Activated CD4-positive, alpha-beta T cell treated with anti-CD3 and anti-CD28 coated beads, Interleukin-2, Interleukin-6, amounts not matched to agents 100 ng/mL and 50 ng/mL, durations not matched to agents 16 hours and 8 hours (primary cell): Measurements from ENCODE around the gene ACYP2.
A peak's percentile ranks its signal among the peaks of the same experiment; 100 is the strongest.

Source experiments
- DNase-seq: peaks from one replicate; pipeline ENCODE4 v3.0.0-alpha.2; 2020

Gene ACYP2

DNA sequence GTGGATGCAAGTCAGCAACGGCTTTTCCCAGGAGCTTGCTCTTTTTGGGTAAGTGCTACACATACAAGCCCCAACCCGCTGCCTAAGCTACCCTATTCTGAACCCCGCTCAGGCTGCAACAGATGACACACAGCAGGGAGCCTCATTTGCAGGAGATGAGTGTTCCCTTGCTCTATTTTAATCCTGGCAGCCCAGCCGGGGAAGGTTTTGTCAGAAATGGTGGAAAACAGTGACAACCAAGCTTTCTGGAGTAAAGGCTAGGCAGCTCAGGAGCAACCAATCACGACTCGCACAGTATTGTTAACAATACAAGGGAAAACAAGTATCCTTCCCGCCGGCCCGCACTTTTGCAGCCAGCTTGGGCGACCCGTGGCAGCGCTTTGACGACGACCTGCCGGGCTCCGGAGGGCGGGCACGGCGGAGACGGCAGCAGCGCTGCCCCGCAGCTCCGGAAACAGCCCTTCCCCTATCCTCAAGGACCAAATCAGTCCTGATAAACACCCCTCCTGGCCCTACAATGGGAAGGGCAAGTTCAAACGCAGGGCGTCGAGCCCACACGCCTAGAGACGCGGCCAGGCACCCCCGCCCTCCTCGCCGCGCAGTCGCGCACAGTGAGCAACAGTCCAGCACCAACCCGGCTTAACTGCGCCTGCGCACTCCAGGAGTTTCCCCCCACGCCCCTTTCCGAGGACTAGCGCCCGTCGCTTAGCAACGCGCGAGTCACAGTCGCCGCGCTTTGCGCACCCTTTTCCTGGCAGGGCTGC, 214.9 kb downstream of the ACYP2 start:
- DNase-seq: peak; percentile 92

DNA sequence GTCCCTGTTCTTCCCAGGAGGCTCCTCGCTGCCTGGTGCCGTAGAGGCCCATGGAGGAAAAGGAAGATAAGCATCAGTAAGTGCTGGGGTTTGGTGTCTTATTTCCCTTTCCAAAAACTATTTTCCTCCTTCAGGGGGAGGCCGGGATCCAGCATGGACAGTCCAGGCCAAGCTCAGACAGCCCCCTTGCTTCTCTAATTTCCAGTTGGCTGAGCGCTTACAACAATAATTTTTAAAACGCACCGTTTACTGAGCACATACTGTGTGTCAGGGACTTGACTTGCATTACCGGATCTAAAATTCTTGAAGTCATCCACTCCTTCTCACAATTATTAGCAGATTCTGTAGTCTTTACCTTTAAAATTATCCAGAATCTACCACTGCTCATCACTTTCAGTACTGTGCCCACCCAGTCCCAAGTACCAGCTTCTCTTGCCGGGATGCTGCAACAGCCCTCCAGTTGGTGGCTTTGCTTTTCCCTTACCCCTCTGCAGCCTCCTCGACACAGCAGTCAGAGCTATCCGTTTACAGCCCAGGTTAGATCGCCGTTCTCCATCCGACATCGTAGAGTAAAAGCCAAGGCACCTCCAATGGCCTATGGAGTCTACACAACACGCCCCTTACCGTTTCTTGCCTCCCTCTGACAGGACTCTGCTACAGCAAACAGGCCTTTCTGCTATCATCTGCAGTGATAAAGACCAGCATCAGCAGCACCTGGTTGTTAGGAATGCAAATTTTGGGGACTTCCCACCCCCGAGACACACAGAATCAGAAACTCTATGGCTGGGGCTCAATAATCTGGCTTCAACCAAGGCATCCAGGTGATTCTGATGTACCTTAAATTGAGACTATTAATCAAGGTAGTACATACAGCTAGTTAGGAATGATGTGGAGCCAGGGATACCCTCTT, 215.8 kb downstream of the ACYP2 start:
- DNase-seq: no peak

DNA sequence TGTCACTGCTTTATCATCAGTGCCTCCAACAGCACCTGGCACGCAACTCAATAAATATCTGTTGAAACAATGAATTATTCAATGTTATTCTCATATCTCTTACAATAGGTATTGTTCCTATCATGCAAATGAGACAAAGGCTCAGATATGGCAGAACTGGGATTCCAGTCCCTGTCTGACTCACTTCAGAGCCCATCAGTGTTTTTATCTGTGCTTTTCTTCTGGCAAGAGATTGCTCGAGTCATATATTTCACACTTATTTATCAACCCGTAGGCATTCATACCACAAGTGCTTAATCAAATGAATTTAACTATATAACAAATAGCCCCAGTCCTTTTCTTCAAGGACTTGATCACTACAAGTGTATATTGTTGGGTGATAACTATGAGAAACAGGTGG, 217.0 kb downstream of the ACYP2 start:
- DNase-seq: no peak

DNA sequence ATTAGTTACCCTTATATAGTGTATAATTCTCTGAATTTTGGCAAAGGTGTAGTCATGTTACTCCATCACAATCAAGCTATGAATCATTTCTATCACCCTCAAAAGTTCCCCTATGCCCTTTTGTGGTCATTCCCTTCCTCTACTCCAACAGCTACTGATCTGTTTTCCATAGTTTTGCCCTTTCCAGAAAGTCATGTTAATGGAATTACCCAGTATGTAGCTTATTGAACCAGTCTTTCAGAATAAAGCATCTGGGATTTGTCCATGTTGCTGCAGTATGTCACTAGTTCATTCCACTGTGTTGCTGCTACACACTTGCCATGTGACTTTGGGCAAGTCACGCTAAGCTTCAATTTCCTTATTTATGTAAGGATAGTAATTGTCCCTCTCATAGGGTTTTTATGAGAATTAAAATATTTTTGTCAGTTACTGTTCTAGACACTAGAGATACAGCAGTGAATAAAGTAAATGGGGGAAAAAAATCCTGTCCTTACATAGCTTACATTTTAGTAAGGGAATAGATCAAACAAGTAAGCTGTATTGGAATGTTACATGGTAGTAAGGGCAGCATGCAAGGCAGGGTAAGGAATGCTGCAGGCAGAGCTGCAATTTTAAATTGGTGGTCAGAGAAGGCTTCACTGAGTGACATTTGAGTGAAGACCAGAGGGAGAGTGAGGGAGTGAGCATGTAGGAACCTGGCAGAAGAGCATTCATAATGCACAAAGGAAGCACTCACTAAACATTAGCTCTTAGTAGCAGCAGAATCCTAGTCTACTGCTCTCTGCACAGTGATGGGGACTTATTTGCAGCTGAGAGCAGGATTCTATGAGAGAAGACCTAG, 220.9 kb downstream of the ACYP2 start:
- no peak for DNase-seq

DNA sequence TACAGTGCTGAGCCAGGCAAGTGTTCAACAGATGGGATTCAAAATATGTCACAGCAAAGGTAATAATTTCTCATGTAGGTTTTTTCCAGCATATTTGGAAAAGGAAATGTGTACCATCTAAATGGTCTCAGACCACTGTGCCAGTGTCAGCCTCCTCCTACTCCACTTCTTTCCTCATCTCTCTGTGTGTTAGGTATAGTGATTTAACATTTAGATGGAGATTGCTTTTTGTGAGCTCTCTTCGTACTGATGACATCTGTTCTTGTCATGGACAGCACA, 221.5 kb downstream of the ACYP2 start:
- DNase-seq: no peak

DNA sequence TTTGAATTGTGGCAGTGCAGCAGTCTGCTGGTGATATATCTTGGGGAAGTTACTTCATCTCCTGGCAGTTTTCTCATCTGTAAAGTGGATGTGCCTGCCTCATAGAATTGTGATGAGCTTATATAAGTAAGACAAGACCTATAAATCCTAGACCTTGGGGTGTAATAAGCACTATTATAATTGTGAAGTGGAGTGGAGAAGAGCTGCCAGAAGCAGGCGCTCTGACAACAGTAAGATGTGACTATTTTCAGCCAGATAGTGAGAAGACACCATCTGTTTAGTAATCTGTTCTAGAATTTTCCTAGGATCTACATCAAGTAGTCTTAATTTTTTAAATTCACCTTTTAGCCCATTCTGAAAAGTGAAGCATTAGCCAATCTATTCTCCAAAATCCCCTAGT, 226.2 kb downstream of the ACYP2 start:
- DNase-seq: no peak

DNA sequence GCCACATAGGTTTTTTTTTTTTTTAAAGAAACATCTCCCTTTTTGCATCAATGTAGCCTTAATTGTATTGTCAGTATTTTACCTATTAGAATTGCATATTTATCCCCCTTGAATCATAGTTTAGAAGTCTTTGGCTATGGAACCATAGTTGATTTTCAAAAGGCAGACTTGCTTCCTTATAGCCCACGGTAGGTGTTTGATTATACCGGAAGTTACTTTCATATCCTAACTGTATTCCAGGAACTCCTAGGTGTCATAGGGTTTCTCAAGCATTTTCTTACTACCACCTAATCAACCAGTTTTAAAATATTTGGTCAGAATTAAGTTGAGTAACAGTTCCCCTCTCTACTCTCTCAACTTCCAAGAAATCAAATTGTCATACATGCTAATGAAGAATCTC, 227.2 kb downstream of the ACYP2 start:
- DNase-seq: no peak

DNA sequence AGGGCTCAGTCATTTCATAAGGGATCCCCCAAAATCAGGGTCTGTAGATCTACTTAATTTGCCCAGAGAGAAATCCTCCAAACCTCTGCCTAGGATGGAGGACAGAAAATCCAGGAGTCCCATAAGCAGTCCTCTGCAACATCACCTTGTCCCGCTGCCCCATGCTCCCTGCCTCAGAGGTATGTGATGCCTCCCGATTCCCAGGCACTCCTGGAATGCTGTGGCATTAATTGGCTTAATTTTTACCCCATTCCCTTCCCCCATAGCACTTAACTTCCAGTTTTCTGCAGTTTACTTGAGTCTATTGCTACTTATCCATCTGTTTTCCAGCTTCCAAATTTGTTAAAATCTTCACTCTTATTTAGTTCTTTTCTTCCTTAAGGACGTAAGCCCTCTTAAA, 232.2 kb downstream of the ACYP2 start:
- no peak for DNase-seq

DNA sequence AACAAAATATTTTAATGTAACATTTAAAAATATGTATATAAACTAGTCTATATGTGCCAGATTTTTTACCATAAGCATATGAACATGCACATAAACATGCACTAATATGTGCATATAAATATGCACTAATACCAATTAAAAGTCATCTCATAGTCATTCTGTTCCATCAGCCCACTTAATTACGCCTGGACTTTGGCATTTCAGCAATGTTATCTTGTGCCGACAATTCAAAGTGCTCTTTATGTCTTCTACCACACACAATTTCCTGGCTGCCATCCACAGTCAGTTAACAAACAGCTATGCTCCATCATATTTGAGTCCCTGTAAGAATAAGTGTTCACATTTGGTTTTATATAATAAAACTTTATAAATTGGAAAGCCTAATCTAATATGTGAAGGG, 233.2 kb downstream of the ACYP2 start:
- no peak for DNase-seq

DNA sequence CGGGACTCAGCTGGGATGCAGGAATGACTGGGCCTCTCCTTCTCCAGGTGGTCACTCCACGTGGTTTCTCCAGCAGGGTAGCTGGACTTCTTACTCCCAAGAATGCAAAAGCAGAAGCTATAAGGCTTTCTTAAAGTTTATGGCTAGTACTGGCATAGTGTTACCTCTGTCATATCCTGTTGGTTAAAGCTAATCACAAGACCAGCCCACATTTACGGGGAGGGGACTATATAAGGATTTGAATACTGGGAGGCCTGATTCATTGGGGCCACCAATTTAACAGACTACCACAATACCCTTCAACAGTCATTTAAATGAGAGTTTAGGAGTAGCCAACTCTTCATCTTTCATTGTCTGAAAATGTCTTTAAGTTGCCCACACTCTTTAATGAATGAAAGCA, 235.0 kb downstream of the ACYP2 start:
- DNase-seq: no peak

DNA sequence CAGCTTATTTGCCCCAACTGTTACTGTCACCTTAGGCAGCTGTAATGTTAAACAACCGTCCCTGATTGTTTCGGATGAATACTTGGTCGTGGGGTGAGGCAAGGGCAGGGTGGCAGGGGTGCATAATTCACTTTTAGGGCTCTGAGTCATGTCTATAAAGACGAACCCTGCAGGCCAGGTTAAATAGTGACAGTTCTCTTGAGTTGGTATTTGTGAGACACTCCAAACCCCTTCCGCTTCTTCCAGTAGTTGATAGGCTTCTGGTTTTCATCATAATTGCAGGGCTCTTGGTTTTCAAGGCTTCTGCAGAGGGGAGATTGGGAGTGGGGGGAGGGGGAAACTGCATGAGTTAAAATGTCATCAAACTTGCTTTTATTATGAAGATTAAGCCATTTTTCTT, 237.8 kb downstream of the ACYP2 start:
- DNase-seq: no peak
